GM19372 (cell line): ENCODE results near the gene NF2.

Source experiments
- ATAC-seq: cut with Tn5 transposase; IDR thresholded peaks from one replicate; pipeline ENCODE4 v1.9.1; 2021; ENCODE audit warnings: mild to moderate bottlenecking, low read depth, moderate library complexity; ENCODE audit not compliant: unreplicated experiment

NF2 gene

GRCh38 chr22:29717789-29718188 is 114.4 kb downstream of the NF2 start:
- ATAC-seq, result no peak

DNA sequence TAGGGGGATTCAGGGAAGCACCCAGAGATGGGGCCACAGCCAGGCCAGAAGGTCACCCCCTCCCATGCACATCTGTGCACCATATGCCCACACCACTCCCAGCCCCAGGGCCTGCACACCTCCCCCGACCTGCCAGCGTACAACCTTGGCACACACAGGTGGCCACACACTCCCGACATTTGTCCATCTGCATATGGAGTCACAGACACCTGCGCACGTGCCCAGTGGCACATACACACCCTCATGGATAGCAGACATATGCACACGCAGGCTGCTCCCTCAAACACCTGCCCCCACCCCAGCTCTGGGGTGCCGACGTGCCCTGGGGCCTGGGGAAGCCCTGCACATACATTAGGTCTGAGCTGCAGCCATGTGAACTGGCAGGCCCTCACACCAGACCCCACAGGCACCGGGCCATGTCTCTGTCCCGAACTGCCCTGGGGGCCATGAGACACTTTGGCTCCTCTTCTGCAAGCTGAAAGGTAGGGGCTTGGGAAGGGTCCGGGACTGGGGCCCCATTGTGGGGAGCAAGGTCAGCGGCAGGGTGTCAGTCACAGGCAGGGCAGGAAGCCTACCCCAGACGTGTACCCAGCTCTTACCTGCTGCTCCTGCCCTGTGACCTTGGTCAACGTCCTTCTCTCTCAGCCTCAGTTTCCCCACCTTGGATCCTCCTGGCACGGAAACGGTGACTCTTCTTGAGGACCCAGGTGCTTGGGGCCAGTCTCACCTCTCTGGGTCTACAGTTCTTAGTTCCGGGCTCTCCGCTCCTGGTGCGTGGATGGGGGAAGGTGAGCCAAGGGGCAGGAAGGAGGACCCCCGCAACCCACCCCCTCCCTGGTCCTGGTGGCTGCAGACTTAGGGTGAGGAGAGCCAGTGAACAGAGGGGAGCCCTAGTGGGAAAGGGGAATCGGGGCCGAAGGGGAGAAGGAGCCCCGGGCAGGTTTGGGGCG is 115.8 kb downstream of the NF2 start:
- ATAC-seq, result no peak

DNA sequence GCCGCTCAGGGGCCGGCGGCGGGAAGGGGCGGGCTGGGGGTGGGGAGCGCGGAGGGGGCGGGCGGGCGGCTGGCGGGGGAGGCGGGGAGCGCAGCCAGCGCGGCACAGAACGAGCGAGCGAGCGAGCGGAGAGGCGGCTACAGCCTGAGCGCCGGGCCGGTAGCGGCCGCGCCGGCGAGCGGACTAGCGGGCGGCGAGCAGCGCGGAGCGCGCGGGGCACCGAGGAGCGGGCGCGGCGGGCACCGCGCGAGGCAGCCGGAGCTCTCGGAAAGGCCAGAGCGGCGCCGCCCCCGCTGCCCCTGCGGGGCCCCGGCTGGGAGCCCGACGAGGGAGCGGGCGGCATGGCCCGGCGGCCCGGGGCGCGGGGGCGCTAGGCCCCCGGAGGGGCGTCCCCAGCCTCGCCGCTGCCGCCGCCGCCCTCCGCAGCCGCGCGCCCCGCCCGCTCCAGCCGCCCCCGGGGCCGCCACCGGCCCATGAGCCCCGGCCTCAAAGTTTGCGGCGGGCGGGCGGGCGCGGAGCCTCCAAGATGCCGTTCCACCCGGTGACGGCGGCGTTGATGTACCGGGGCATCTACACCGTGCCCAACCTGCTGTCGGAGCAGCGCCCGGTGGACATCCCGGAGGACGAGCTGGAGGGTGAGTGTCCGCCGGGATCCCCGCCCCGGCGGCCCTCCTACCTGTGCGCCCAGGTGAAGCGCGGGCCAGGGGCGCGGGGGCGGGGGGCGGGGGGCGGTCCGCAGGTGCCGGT is 116.6 kb downstream of the NF2 start, which contains the start of gene CABP7:
CABP7 (plus strand) TSS at position 105 of the 747 bp plus-strand sequence; CDS start at position 527, 422 bp downstream.
- no peak for ATAC-seq

DNA sequence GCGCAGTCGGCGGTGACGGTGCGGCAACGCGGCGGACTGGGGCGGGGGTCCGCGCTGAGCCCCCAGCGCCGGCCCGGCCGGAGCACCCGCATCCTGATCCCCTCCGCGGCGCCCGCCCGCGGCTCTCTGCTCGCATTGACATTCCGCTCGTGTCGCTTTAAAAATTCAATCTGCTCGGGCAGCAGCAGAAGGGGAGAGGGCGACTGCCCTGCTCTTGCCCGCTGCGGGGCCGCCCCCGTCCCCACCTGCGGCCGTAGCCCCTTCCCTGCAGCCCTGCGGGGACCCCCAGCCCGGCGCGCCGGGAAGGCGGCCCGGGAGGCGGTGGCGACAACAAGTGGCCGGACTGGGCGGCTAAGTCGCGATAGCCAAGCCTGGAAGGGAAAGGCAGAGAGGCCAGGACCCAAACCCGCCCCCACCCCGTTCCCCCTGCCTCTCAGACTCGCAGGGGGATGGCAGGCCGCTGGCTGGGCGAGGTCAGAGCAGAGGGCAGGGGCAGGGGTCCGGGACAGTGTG is 117.4 kb downstream of the NF2 start:
- no peak for ATAC-seq

DNA sequence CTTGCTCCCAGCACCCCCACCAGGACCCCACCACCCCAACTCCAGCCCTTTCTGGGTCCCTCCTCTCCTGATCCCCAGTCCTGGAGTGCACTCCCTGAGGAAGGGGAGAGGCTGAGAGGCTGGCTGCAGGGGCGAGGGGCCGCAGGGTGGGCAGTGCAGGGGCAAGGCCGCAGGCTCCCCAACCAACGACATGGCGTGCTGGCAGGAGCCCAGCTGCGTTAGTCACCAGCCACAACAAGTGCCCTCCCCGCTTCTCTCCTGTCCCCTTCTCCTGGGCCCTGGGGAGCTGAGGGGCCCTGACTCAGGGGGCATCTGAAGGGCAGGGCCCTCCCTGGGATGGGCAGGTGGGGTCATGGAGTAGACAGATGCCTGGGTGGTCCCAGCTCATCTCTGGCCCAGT is 118.7 kb downstream of the NF2 start:
- ATAC-seq, result no peak

- no peak for ATAC-seq
These were observed 119.2 kb downstream of the NF2 start for GRCh38 chr22:29722587-29722986.

GRCh38 chr22:29723766-29724165 is 120.3 kb downstream of the NF2 start:
- no peak for ATAC-seq

DNA sequence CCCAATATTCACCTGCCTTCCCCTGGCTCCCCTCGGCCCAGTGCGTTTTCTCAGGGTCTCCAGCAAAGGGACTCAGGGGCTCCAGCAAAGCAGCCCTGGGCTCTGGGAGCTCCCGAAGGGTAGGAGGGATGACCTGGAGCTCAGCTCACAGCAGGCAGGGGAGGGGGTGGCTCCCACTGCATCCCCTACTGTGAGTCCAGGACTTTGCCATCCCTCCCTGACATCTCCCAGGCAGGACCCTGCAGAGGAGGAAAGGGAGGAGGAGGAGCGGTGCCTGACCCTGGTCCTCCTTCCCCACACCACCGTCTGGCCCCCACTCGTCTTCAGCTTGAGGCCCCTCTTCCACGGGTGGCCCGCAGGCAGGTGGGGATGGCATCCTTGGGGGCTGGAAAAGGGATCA is 121.4 kb downstream of the NF2 start:
- ATAC-seq, result no peak

- ATAC-seq, result no peak
These were observed 122.7 kb downstream of the NF2 start for GRCh38 chr22:29726106-29726505.

DNA sequence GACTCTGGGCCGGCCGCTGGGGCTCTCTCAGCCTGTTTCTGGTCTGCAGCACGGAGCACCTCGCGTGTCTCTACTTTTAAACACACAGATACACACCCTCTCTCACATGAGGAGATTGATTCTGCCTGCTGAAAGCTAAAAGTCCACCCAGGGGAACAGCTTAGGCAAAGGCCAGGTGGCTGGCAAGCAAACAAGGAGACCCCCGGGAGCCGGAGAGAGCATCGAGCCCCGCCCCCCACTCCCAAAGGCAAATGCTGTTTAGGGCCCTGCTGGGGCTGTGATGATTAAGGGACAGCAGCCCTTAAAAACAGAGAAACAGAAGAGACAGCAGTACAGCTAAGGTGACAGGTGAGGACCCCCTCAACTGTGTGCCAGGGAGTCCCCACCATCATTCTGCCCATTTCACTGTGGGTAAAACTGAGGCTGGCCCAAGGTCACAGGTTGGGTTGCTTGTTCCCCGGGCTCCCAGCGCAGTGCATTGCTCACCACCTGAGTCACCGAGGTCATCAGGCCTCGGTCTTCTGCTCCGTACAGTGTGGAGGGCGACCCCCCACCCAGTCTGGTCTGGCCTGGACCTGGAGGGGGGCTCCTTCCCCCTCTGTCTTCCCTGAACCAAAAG is 123.2 kb downstream of the NF2 start:
- ATAC-seq, result no peak

- no peak for ATAC-seq
These were observed 123.7 kb downstream of the NF2 start for GRCh38 chr22:29727131-29727523.

GRCh38 chr22:29729161-29729560 is 125.7 kb downstream of the NF2 start:
- ATAC-seq, result no peak

DNA sequence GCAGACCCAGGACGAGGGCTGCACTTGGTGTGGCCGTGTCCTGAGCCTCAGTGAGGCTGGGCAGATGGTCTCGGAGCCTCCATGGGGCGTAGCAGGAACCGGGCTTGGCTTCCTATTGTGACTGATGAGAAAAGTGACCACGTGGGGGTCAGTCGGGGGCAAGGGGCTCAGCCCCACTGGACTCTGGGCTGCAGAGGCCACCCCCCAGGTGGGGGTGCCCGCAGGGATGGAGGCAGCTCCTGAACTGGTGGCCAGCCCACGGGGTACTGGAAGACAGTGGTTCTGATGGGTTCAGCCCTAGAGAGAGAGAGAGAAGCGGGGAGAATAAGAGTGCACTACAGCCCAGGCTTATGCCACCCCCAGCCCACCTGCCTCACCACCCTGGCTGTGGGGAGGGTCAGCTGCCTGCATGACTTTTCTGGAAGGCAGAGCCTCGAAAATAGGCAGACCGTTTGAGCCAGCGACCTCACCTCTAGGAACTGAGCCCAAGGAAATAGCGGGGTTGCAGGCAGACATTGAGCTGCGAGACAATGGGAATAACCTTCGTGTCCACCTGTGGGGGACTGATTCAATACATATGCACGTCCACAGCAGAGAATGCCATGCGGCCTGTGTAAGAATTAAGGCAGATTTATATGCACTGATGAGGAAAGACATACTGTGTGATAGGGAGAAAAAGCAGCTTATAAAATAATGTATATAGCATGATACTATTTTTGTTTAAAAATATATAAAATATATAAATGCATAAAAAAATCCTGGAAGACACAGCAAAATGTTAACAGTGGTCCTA is 127.8 kb downstream of the NF2 start:
- no peak for ATAC-seq

GRCh38 chr22:29732883-29733282 is 129.4 kb downstream of the NF2 start:
- no peak for ATAC-seq

- no peak for ATAC-seq
These were observed 130.1 kb downstream of the NF2 start for GRCh38 chr22:29733362-29734201.

DNA sequence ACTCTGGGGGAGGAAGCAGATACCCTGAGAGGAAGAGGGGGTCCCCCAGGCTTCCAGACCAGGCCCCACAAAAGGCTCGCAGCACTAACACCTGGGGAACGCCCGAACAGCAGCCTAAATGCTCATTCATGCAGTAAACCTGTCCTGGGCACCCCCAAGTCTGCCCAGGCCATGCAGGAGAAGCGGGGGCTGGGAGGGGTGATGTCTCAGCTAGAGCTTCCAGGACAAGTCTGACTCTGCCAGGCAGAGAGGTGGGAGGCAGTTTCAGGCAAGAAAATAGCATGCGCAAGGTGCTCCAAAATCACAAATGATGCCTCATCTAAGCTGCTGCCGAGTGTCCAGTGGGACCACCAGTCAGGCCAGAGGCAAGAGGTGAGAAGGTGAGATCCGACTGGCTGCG is 131.0 kb downstream of the NF2 start:
- ATAC-seq, result no peak

DNA sequence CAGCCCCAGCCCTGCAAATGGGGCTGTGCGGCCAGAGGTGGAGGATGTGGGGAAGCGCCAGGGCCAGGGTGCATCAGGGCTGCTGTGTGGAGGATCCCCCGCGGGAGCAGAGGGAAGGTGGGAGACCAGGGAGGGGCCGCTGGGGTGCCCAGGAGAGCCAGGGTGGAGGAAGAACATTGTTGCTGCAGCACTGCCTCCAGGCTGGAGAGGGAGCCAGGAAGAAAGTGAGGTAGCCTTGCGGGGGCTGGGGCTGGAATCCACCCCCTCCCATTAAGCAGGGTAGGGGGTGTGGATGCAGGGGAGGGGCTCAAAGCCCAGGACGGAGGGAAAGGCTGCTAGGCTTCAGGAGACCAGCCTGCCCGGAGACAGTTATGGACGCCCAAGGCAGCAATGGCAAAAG is 131.4 kb downstream of the NF2 start:
- ATAC-seq, result no peak

DNA sequence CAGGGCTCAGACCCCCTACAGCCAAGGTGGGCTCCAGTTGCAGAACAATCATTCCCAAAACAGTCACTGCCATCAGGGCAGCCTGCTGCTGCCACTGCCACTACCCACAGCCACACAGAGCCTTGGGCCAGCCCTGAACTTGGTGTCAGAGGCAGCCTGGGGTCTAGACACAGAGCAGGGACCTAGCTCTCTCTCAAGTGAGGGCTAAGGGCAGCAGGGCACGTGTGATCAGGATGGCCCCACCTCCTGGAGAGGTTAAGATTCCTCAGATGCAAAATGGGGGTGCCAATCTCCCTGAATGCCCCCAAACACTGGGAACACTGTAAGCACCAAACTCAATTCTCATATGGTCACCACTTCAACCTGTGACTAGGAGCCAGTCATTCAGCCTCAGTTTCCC is 132.0 kb downstream of the NF2 start:
- no peak for ATAC-seq
